Skin of body (tissue), 2 donors: ENCODE results near the gene PTGIS. TPM values are rescaled to one million over a fixed set of nuclear protein-coding genes. Genes with fewer than 3 reads are reported as not detected.
A peak's percentile ranks its signal among the peaks of the same experiment; 100 is the strongest.
"Not testable (repeated sequence)": the region's sequence is repeated elsewhere in the genome, so short reads cannot be mapped to it uniquely, and the experiment has no call there.

ENCODE experiments used
- DNase-seq: peaks from one replicate; lab custom pipeline; 2025; lab: John Stamatoyannopoulos, UW
- total RNA-seq: library from RNA; depleted of rRNA; stranded (reverse); fragments of >200 nt; gene quantifications from one replicate; pipeline ENCODE4 v1.2.3, GENCODE V29; 2014

Gene PTGIS
- total RNA-seq, 1 donor from 2014 or later = 14.0 TPM

DNA sequence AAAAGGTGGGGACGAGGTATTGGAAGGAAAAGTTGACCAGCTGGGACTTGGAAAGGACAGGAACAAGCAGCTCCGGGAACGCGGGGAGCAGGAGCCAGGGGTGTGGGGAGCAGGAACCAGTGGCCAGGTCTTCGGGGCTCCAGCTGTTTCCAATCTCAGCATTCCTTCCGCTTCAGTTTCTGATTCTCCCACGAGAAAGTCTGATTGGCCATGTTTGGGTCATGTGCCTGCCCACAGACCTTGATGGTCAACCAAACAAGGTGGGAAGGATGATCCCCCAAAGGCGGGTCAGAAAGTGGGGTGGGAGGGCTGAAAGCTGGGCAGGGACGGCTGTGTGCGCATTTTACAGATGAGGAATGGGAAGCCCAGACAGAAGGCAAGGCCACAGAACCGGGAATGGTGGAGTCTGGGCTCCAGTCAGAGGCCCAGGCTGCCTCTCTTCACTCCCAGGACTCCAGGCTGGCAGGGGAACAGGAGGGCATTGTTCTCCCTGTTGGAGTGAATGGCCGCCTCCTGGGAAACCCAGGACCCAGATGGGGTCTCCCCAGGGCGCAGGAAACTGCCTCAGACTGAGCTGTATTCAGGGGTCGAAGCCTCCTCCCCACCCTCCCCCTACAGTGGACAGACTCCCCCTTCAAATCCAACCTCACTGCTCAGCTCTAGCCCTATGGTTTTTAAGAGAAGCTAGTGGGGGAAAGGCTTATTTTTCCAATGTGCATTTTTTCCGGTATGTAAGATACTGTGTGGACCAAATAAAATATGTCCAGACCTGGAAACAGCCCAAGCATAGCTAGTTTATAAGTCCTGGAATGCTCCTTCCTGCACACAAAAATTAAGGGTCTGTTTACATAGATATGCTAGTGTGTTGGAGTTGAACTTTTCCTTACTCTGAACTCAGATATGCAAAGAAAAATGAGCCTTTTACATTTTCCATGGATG, 12.2 kb upstream of the PTGIS start:
- peak; percentile 75 for DNase-seq

DNA sequence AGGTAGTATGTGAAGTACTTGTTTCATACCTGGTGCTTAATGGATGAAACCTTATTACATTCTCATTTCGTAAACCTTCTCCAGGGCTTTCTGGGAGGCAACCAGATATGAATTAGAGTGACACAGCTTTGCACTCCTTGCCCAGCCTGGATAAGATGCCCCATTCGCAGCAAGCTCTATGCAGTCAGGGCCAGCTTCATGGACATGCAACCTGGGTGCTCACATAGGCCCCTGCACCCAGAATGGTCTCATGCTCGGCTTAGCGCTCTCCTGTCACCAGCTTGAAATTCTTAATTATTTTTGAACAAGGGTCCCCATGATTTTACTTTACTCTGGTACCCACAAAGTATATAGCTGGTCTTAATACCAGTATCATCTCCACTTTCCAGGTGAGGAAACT, 11.3 kb upstream of the PTGIS start:
- no peak for DNase-seq

DNA sequence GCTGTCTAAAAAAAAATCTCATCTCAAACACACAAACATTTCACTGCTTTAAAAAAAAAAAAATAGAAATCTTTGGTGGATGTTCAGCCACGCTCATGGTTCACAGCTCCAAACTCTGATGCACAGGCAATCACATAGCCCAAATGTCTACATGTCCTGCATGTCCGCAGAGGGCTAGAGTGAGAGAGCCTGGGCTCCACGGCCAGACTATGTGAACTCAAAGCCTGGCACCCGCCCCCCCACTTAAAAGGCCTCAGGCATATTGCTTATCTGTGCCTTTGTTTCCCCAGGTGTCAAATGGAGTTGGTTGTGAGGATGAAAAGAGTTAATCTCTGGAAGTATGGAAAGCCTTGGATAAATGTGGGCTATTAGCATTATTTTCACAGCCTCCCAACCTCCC, 10.5 kb upstream of the PTGIS start:
- DNase-seq = no peak

DNA sequence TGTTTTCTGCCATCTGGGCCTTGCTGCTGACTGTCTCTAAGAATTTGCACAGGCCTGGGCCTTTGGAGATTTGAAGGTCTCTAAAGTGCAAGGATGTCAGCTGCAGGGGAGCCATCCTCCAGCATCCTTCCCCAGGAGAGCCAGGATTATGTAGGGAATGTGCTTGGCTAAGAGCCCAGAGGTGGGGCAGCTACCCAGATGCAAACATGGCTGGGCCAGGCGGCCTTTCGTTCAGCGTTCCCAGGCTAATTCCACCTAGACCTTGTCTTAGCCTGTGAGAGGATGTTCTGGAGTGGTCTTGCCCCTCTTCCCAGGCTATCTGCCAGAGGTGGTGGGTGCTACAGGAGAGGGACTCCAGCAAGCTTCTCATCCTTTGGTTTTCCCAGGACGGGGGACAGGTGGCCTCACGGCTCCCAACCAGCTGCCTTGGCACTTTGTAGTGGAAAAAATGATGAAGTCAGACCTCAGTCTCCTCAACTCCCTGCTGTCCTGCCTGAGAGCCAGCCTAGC, 7.7 kb upstream of the PTGIS start:
- peak; percentile 67 for DNase-seq

DNA sequence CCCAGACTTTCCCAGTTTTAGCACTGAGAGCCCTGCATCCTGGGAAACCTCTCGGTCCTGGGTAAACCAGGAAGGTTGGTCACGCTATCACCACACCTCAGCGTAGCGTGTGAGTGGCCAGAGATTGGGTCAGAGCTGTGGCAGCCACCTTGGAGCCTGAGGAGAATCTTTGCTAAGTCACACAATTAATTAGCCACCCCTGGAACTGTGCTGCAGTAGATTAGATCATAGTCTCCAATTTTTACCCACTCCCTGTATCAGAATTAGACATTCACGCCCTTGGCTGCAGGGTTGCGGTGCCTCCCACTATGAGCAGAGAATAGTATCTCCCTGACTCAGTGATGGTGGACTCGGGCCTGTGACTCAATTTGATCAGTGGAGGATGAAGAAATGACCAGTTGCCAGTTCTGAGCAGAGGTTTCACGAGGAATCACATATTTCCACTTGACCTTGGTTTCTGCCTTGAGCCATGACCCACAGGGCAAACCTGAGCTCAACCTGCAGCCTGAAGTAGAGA, 6.0 kb upstream of the PTGIS start:
- DNase-seq = no peak

DNA sequence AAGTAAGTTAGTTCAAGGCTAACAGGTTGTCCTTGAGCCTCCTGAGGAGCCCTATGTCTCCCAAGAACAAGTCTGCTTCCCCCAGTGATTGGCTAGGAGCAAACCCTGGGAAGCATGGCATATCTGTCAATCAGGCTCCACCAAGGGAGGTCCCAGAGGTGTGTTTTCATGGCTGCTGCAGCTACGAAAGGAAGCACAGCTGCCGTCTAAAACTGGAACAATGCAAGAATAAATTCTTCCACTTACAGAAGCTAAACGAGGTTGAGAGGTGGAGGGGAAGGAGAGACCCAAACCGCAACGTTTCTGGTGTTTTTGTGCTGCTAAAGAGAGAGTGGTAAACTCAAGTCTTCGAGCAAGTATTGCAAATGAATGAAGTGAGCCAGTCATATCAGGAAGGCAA, 4.9 kb upstream of the PTGIS start:
- no peak for DNase-seq

DNA sequence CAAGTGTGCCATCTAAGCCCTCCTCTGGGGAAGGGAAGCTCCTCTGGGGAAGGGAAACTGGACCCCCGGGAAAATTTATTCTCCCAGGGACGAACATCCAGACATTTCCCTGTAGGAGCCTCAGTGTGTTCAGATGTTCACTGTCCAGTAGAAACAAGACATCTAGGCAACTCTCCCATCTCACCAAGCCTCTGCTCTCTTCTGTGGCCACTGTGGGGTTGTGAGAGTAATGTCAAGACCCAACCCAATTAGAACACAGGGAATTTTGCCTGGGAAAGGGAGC, 3.6 kb upstream of the PTGIS start:
- no peak for DNase-seq

DNA sequence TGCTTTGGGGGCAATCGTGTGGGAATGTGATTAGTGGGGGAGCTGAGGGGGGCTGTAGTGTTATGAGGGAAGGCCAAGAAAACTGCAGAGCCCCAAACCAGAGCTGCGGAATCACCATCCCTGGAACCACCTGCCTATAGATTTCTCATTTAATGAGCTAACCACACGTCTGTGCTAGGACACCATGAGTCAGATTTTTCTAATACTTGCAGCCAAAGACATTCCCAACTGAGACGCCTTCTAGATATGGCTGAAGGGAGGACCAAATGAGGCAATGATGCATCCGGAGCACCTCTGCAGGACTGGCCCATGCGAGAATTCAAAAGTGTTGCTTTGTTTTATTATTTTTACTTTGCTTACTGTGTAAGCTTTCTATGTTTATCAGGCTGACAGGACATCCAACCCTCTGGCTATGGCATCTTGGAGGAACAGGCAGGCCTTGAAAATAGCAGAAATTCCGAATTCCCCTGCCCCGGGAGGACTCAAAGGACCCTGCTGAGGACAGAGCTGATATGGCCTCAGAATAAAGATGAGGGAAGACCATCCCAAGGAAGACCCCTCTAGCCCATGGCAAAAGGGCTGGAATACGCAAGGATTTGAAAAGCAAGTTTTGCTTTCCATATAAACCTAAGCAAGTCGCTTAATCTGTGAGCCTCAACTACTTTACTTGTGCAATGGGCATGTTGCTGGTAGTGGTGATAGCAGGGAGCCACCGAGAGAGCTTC, 3.1 kb upstream of the PTGIS start:
- DNase-seq = no peak

DNA sequence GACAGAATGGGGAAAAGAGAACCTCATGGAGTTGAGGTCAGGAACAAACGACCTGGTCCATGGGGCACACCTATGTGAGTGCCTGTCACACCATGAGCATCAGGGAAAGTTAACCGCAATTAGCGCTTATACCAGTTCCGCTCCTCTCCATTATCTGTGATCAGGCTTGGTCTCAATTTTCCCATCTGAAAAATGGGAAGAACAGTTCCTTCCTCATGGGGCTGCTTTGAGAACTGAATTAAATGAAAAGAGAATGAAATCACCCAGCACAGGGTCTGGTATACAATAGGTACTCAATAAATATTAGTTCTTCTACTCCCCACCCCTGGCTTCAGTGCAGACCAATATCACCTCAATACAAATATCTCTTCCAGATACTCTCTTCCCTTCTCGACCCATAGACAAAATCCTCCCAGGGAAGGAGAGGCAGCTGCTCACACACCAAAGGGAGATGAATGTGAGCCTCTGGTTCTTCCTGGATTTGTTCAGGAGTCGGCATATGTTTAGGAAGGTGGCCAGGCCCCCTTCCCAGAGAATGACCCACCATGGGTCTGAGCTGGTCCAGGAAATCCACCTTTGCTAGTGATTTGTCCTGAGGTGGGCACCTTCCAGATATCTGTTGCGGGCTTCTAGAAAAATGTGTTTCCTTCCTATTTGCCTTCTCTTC, 2.4 kb upstream of the PTGIS start:
- no peak for DNase-seq

DNA sequence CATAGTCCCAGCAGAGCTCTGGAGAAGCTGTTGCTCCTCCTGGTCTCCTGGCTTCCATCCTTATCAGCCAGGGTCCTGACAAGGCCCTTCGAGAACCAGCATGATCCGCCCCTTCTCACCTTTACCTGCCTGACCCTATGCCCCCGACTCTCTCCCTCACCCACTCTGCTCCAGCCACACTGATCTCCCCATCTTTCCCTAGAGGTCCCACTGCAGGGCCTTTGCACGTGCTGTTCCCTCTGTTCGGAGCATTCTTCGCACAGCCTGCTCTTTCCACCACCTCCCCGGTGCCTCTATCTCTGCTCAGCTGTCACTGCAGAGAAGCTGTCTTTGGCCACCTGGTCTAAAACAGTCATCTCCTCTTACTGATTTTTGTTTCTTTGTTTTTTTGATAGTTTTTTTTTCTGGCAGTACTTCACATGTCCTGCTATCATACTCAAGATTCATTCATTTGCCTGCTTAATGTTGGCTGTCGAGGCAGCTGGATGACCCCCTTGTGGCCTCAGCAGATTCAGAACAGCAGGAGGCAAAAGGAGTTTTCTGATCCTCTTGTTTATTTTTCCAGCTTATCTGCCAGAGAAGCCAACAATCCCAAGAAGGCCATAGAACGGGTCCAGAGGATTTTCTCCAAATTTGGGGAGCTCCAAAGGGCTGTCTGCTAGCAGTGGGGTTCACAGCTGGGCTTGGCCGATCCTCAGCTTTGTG, 1.6 kb upstream of the PTGIS start:
- peak; percentile 25 for DNase-seq

DNA sequence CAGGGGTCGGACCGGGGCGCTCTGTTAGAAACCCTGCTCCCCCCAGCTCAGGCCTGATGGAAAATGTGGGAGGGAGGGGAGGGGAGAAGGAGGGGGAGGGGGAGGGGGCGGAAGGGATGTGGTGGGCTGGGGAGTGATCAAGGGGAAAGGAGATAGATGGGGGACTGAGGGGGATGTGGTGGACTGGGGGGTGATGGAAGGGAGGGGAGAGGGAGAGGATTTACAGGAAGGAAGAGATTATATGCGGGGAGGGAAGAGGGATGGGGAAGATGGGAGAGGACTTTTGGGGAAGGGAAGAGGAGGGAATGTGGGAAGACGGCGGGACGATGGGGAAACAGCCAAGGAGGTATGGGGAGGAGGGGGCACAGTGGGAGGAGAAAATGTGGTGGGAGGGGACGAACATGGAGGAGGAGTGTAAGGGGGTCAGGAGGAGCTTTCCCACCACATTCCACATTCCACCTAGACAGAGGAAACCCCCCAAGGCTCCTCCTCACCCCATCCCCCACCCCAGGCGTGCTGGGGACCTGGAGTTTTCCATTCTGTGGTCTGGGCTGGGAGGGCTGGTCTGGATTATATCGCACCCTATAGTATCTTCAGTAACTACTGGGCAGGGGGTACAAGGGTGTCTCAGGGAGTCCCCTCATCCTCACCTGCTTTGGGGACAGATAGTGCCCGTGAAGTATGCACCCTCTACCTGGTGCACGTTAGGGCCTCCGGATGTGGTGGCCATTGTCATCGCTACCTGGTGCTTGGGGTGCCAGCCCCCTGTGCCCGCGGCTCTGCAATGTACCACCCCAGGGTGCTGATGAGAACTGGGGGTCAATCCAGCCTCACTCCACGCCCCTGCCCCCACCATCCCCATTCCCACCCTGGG, 578 bp upstream of the PTGIS start:
- peak; percentile 37 for DNase-seq

DNA sequence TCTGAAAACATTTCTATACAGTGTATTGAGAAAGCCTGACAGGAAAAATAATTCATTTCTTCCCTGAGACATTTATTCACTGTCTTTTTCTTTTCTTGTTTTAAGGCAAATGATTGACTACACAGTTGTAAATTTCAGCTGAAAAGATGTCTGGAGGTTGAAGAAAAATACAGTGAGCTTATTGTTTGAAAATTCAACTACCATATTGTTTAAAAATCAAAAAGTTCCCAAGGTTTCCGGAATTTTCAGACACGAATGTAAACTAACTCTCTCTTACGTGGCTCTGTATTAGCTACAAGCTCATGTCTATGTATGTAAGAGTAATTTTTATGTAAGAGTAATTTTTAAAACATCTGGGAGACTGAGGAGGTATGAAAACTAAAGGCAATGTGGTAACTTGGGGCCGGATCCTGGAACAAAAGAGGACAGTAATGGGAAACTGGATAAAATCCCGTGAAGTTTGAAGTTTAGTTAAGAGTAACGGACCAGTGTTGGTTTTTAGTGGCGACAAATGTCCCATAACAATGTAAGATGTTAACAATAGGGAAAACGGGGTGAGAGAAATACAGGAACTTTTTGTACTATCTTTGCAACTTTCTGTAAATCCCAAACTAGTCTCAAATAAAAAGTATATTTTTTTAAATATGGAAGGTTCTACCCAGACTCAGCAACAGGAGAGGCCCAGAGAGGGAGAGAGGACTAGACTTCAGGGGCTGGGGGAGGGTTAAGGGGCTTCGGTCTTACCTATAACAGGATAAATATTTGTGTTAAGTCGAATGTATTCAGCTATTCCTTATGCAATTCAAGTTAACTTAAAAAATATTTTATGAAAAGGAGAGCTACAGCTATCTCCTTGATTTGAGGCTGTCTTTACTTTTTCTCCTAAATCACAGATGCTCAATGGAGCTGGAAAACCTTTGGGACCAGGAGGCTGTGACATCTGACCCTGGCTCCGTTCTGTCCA, 1.3 kb downstream of the PTGIS start:
- no peak for DNase-seq

DNA sequence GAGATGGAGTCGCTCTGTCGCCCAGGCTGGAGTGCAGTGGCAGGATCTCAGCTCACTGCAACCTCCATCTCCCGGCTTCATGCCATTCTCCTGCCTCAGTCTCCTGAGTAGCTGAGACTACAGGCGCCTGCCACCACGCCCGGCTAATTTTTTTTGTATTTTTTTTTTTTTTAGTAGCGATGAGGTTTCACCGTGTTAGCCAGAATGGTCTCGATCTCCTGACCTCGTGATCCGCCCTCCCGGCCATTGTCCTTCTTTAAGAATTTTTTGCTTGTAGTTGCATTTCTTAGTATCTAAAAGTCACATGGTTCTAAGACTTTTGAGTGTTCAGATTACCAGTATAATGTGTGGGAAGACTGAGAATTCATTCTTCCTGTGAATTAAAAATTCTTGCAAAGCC, 2.9 kb downstream of the PTGIS start:
- not testable (repeated sequence) for DNase-seq

DNA sequence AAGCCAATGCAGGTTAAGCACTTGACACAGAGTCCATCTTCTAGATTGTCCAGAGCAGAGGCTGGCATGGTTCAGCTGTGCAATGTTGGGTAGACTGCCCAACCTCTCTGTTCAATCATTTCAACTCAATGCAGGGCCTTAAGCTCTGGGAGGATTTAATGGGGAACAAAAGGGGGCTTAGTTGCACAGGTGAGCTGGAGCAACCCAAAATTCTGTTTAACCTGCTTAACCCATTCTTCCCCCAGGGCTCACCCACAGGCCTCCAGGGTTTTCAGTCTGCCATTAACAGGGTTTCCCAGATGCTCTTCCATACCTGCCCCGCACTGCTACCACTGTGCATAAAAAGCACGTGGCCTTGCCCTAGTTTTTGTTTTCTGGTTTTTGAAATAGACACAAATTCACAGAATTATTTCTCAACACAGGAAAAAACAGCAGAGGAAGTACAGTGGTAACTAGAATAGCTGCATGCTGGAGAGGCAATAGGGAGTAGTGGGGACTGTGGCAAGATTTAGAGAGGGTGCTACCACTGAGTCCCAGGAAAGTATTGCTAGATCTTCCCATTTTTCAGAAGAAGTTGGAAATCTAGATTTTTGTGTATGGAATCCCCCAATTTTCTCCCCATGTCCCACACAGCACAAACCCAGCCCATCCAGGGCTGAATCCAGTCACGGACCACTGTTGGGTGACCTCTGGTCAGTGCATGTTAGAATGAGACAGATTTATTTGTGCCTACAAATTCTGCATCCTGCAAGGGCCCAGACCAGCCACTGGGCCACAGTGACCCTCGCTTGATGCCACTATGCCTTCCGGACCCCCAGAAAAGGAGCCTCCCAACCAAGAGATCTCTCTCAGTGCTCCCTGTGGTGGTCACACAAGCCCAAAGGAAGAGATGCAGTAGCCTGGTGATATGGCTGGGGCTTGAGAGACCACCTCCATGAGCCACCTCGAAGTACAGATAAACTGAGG, 4.6 kb downstream of the PTGIS start:
- DNase-seq = no peak

DNA sequence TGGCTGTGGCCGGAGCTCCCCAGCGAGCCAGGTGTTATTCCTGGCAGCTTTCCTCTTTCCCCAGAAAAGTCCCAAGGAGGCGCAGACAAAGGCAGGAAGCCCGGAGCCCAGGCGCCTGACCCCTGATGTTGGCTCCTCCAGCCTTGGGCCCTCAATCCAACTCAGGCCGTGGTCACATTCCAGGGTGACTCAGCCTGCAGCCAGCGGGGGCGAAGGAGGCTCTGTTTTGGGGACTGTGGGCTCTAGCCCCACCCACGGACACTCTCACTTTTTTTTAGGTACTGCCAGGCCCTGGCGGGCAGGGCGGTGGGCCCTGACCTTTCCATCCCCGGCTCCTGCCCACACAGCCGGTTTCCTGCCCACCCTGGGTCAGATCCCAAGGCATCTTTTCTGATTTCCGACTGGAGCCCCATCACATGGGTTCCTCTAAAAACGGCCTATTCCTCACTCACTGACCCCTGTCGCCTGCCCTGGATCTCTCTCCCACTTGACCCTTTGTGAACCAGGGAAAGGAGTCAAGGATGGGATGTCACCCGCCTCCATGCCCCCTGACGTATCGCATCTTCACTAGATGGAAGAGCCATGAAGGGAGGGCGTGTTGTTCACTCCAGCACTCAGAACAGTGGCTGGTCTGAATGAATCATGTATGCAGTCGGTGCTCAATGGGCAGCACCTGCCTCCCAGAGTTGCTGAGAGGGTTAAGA, 5.5 kb downstream of the PTGIS start:
- DNase-seq = no peak

DNA sequence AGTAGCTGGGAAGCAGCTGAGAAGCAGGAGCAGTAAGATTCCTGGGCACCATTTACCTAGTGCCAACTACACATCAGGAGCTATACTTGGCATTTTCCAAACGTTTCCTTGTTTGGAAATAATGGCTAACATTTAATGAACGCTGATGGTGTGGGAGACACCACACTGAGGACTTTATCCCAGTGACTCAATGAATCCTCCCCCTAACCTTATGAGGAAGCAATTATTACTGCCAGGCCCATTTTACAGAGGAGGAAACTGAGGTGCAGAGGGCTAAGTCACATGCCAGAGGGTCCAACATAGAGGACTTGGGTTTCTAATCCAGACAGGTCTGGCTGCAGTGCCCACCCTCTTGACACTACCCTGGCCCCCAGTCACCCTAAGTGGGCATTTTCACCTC, 6.1 kb downstream of the PTGIS start:
- DNase-seq = no peak

DNA sequence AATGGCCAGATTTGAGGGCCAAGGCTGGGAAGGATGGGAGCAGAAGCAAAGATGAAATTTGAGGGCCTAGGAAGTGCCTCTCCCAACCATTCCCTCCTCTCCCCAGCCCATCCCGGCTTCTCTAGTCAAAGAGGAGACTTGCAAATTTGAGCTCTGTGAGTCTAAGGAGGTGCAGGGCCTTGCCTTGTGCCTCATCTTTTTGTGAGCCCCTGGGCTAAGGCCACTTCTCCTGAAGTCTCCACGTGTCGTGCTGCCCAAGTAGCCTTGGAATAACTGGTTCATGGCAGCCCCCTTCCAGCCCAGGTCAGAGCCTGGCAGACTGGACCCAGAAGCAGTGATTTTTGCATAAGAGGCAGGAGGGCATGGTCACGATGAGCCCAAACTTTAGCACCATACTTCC, 6.7 kb downstream of the PTGIS start:
- no peak for DNase-seq
